ENCODE data around the gene ZNF280B. TPM values are rescaled to one million over a fixed set of nuclear protein-coding genes. Genes with fewer than 3 reads are reported as not detected.

ZNF280B gene
- polyA plus RNA-seq, 3 donors = 0.04 TPM; not detected in 2

DNA sequence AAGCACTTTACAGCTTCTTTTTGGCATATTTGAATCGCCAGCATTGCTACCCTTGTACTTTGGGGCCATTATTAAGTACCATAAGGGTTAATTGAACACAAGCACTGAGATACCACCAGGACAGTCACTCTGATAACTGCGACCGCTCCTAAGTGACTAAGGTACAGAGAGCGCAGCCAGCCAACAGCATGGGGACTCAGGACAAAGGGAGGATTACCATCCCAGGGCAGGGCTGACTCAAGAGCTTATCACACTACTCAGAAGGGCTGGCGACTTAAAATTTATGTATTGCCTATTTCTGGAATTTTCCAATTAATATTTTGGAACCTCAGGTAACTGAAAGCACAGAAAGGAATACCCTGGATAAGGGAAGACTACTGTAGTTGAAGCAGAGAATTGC is 11.0 kb upstream of the ZNF280B start:
- no peak for TF ChIP-seq CTCF (IDR thresholded peaks at IDR 0.05)
- Histone ChIP-seq H3K4me3 (replicated peaks in 1 of 3; ENCODE audit: low read depth in 2 of 3, low read length in 3 of 3) (no peak overlapping the region), H3K27ac (ENCODE audit: low read depth in 1 of 2, low read length in 2 of 2) (no peak overlapping the region), H3K4me1 (ENCODE audit: control insufficient read depth in 1 of 2, insufficient read depth in 2 of 2, low read length in 2 of 2) (no peaks in the 10 kb centered on the region), H3K4me2 (replicated peaks; ENCODE audit: extremely low read depth, low read length, poor library complexity, severe bottlenecking) (no peak overlapping the region), H3K27me3 (ENCODE audit: control insufficient read depth in 2 of 2, insufficient read depth in 2 of 2, low read length in 2 of 2) (no peaks in the 10 kb centered on the region), H3K79me2 (ENCODE audit: insufficient read depth, low read length) (no peaks in the 10 kb centered on the region), H3K9me3 (replicated peaks in 1 of 2; ENCODE audit: control insufficient read depth in 1 of 2, insufficient read depth in 1 of 2, low read length in 2 of 2) (no peaks in the 10 kb centered on the region), H2AFZ (ENCODE audit: insufficient read depth, low read depth, low read length, poor library complexity, severe bottlenecking) (no peak overlapping the region), H4K20me1 (ENCODE audit: insufficient read depth, low read length) (no peaks in the 10 kb centered on the region), H3K9ac (ENCODE audit: insufficient read depth, low read length, poor library complexity, severe bottlenecking) (no peak overlapping the region), H3K36me3 (replicated peaks in 1 of 2; ENCODE audit: control insufficient read depth in 1 of 2, insufficient read depth in 2 of 2, low read length in 2 of 2) (no peaks in the 10 kb centered on the region)
- no peak for DNase-seq
- Mint-ChIP-seq H3K36me3 (no peaks in the 10 kb centered on the region), H3K4me3 (no peak overlapping the region), H3K27me3 (ENCODE audit: low read depth in 3 of 3) (peaks cover 2 to 11% (median 8%) of the 10 kb centered on the region in 3 donors), H3K27ac (no peak overlapping the region), H3K9me3 (peaks cover 0 to 4% (median 0%) of the 10 kb centered on the region in 7 donors), H3K4me1 (no peaks in the 10 kb centered on the region)
- intact Hi-C loops (cut with micrococcal nuclease) = no loop called here
- 100% methylated on average over 1 of the region's 5 CpGs for WGBS (ENCODE audit: insufficient coverage)

GRCh38 chr22:22516992-22517391 is 8.4 kb upstream of the ZNF280B start:
- Mint-ChIP-seq H3K9me3 (peaks cover 0 to 4% (median 0%) of the 10 kb centered on the region in 7 donors), H3K27me3 (ENCODE audit: low read depth in 3 of 3) (peaks cover 2 to 16% (median 8%) of the 10 kb centered on the region in 3 donors), H3K27ac (no peak overlapping the region), H3K4me1 (peaks cover 4% of the 10 kb centered on the region), H3K4me3 (no peak overlapping the region), H3K36me3 (no peaks in the 10 kb centered on the region)
- intact Hi-C loops (cut with micrococcal nuclease) = no loop called here
- H3K4me2 ChIP-seq (replicated peaks; ENCODE audit: extremely low read depth, low read length, poor library complexity, severe bottlenecking) = no peak overlapping the region
- no peak overlapping the region for H2AFZ ChIP-seq (ENCODE audit: insufficient read depth, low read depth, low read length, poor library complexity, severe bottlenecking)
- H3K9ac ChIP-seq (ENCODE audit: insufficient read depth, low read length, poor library complexity, severe bottlenecking) = no peak overlapping the region
- WGBS (ENCODE audit: insufficient coverage) = no CpG with 5 or more reads among the region's 4 CpGs
- no peaks in the 10 kb centered on the region for H3K9me3 ChIP-seq (replicated peaks in 1 of 2; ENCODE audit: control insufficient read depth in 1 of 2, insufficient read depth in 1 of 2, low read length in 2 of 2)
- H3K27me3 ChIP-seq (ENCODE audit: control insufficient read depth in 2 of 2, insufficient read depth in 2 of 2, low read length in 2 of 2) = no peaks in the 10 kb centered on the region
- TF ChIP-seq CTCF (IDR thresholded peaks at IDR 0.05) = no peak
- no peaks in the 10 kb centered on the region for H4K20me1 ChIP-seq (ENCODE audit: insufficient read depth, low read length)
- H3K4me1 ChIP-seq (ENCODE audit: control insufficient read depth in 1 of 2, insufficient read depth in 2 of 2, low read length in 2 of 2) = no peaks in the 10 kb centered on the region
- no peak for DNase-seq
- no peak overlapping the region for H3K4me3 ChIP-seq (replicated peaks in 1 of 3; ENCODE audit: low read depth in 2 of 3, low read length in 3 of 3)
- H3K36me3 ChIP-seq (replicated peaks in 1 of 2; ENCODE audit: control insufficient read depth in 1 of 2, insufficient read depth in 2 of 2, low read length in 2 of 2) = no peaks in the 10 kb centered on the region
- H3K27ac ChIP-seq (ENCODE audit: low read depth in 1 of 2, low read length in 2 of 2) = no peak overlapping the region
- no peaks in the 10 kb centered on the region for H3K79me2 ChIP-seq (ENCODE audit: insufficient read depth, low read length)

Measured in CD14-positive monocyte (primary cell).